ENCODE measurements around the gene TNS3.

DNA sequence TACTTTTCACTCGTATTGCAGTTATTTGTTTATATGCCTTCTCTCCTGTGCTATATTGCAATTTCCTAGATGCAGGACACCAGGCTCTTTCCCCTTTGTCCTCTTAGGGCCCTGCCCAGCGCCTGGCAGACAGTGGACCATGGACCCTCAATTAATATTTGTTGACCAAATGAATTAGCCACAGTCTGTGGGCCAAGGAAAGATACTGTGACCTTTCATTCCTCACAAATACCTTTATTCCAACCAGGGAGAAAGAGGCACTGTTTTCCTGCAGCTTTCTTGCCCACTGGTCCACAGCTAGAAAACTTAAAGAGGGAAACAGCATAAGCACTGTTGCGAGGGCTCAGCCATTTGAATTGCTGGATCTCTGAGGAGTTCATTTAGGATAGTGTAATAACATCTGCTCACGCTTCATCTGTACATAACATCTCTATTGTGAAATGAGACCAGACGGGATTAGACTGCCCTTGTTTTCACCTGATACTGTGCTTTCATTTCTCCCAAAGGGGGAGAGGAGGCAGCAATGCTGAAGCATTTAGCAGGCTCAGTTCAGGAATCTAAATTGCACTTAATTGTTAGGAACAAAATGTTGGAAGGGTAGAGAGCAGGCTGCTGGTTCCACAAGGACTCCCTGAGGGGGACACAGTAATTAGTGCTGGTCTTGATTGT is 46.7 kb downstream of the TNS3 start:
- TF ChIP-seq, protein P1, sequence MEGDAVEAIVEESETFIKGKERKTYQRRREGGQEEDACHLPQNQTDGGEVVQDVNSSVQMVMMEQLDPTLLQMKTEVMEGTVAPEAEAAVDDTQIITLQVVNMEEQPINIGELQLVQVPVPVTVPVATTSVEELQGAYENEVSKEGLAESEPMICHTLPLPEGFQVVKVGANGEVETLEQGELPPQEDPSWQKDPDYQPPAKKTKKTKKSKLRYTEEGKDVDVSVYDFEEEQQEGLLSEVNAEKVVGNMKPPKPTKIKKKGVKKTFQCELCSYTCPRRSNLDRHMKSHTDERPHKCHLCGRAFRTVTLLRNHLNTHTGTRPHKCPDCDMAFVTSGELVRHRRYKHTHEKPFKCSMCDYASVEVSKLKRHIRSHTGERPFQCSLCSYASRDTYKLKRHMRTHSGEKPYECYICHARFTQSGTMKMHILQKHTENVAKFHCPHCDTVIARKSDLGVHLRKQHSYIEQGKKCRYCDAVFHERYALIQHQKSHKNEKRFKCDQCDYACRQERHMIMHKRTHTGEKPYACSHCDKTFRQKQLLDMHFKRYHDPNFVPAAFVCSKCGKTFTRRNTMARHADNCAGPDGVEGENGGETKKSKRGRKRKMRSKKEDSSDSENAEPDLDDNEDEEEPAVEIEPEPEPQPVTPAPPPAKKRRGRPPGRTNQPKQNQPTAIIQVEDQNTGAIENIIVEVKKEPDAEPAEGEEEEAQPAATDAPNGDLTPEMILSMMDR (conservative IDR thresholded peaks at IDR 0.05 in 1 of 2, IDR thresholded peaks at IDR 0.05 in 1 of 2; ENCODE audit: extremely low read depth in 1 of 2, insufficient read depth in 1 of 2, low read depth in 1 of 2, low read length in 2 of 2), result no peak
- no peak for TF ChIP-seq EZH2 (IDR thresholded peaks at IDR 0.05; ENCODE audit: borderline replicate concordance, low read length)
